Spleen (tissue), 11 donors: Measurements from ENCODE around the gene CLDN24. TPM values are rescaled to one million over a fixed set of nuclear protein-coding genes. Genes with fewer than 3 reads are reported as not detected.

ENCODE experiments used
- DNase-seq: peaks from one replicate; pipeline ENCODE4 v3.0.0-alpha.2; 2020
- H3K27ac ChIP-seq, 8 donors: fragments of 200-600 bp; sonication (generic) in 7 of 8; 1 replicate in 4 of 8; 2 replicates in 4 of 8; pipeline versions ENCODE4 v1.5.0 to v1.8.0; 2016 to 2021; ENCODE audit warnings: inconsistent platforms in 4 of 8, mild to moderate bottlenecking in 4 of 8, moderate library complexity in 1 of 8
- H3K27me3 ChIP-seq, 7 donors: fragments of 200-600 bp; sonication (generic) in 6 of 7; replicated peaks in 1 of 7; 1 replicate in 4 of 7; 2 replicates in 3 of 7; pipeline versions ENCODE4 v1.5.0 to v1.8.0; 2016 to 2021; ENCODE audit warnings: inconsistent platforms in 3 of 7, mild to moderate bottlenecking in 1 of 7
- H3K36me3 ChIP-seq, 6 donors: fragments of 200-600 bp; sonication (generic) in 5 of 6; 1 replicate in 4 of 6; 2 replicates in 2 of 6; pipeline versions ENCODE4 v1.5.0 to v1.8.0; 2016 to 2021; ENCODE audit warnings: inconsistent platforms in 2 of 6
- H3K4me1 ChIP-seq, 6 donors: fragments of 200-600 bp; sonication (generic) in 5 of 6; 1 replicate in 3 of 6; 2 replicates in 3 of 6; pipeline versions ENCODE4 v1.5.0 to v1.8.0; 2016 to 2021; ENCODE audit warnings: inconsistent platforms in 3 of 6
- H3K4me3 ChIP-seq, 8 donors: fragments of 200-600 bp; sonication (generic) in 7 of 8; 1 replicate in 4 of 8; 2 replicates in 4 of 8; pipeline versions ENCODE4 v1.5.0 to v1.8.0; 2016 to 2021; ENCODE audit warnings: inconsistent platforms in 4 of 8, mild to moderate bottlenecking in 4 of 8, moderate library complexity in 2 of 8
- H3K9me3 ChIP-seq, 8 donors: fragments of 200-600 bp; sonication (generic) in 7 of 8; 1 replicate in 4 of 8; 2 replicates in 4 of 8; pipeline versions ENCODE4 v1.5.0 to v1.8.0; 2016 to 2021; ENCODE audit warnings: inconsistent platforms in 4 of 8
- CTCF ChIP-seq, 11 experiments: fragments of 200-600 bp in 7 of 11; fragments of 450-650 bp in 4 of 11; sonication (generic) in 4 of 11; IDR thresholded peaks in 8 of 11; conservative IDR thresholded peaks in 3 of 11; 1 replicate in 7 of 11; 2 replicates in 4 of 11; pipeline versions ENCODE4 v1.4.0 to v1.8.0; 2016 to 2021; ENCODE audit warnings: antibody characterized with exemption in 11 of 11, inconsistent platforms in 4 of 11, mild to moderate bottlenecking in 1 of 11
- POLR2A ChIP-seq, 3 donors: fragments of 450-650 bp; IDR thresholded peaks; one replicate each; pipeline ENCODE4 v1.5.1; 2017; ENCODE audit warnings: antibody characterized with exemption in 3 of 3, mild to moderate bottlenecking in 1 of 3
- POLR2AphosphoS5 ChIP-seq, 3 donors: sonication (generic); formaldehyde crosslinking; IDR thresholded peaks; one replicate each; pipeline ENCODE4 v1.5.1; 2017; ENCODE audit warnings: antibody characterized with exemption in 3 of 3
- WGBS, 5 donors: extraction: QIAGEN DNeasy Blood & Tissue Kit in 3 of 5; methylation state at CpG; one replicate each; pipeline versions ENCODE4 v1.1.5 to v1.1.7; 2013 to 2018; 5-methylcytosine and 5-hydroxymethylcytosine counted together
- intact Hi-C: fragments of 100-400 bp; cut with DNase I; formaldehyde crosslinking; loops from one replicate; pipeline ENCODE4 v1.15.0; 2023; ENCODE audit warnings: low total_unique reads
- polyA plus RNA-seq, 3 donors: library from polyadenylated mRNA; stranded (reverse); fragments of 200-250 nt; gene quantifications; one replicate each; pipeline ENCODE4 v1.2.1, GENCODE V29; 2013
- total RNA-seq, 7 donors: library from RNA; depleted of rRNA in 3 of 7; stranded (reverse); fragments of >200 nt in 3 of 7; fragmentation: NEBNext Ultra II Directional in 4 of 7; extraction: Animal tissue kit (Norgen Biotek cat#: 25700) in 4 of 7; gene quantifications; one replicate each; pipeline versions ENCODE4 v1.1.0 to v1.2.1, GENCODE V29; 2016 to 2021
- donor health status: healthy with polysubstance abuse.
- donor health status: DM: no; HTN: no; CAD: no; lungs with moderate emphysema.
- donor health status: DM: no; HTN: no; CAD: no.
- donor health status: Bipolar disorder and iron deficiency.
- donor health status: healthy.
- donor health status: DM: no; HTN: no; CAD: no.
- donor health status: DM: yes; HTN: yes; CAD: no.

The CLDN24 gene
- total and polyA plus RNA-seq, 10 donors: not detected

DNA sequence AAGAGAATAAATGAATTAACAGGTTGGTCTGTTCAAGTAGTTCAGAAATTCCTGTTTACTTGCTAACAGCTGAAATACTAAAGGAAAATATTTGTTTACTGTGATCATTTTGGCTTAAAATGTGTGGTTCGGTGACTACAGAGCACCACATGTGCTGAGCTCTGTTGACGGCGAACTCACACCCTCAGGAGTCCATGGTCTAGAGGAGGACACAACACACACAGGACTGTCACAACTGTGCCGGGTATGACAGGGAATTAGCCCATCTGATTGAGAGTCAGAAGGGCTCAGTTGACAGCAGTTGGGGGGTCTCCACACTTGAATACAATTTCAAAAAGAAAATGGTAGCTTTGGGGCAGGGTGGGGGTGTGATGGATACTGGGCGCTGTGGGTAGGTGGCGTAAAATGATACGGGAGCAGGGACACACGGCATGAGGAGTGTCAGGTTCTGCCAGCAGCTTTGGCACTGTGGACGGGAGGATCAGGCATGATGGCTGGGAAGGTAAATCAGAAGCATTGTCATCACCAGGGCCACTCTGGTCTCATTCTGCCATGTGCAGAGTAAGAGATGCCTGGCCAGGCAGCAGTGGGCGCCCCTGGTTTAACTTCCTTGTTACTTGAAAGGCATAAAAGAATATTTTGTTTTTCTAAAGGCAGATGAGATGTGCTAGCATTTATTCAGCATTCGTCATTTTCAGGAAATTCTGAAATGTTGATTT lies 35.5 kb downstream of the CLDN24 start:
- intact Hi-C loops: no loop called here
- H3K27ac ChIP-seq: no peak overlapping the region
- DNase-seq: no peak
- WGBS, 5 donors: 93 to 98% (median 95%) methylated on average over 11 of the region's 11 CpGs
- no peak overlapping the region for H3K4me3 ChIP-seq
- no peaks in the 10 kb centered on the region for H3K9me3 ChIP-seq
- H3K4me1 ChIP-seq: peaks cover 0 to 13% (median 0%) of the 10 kb centered on the region in 6 donors
- TF ChIP-seq CTCF (IDR thresholded peaks at IDR 0.05 in 8 of 11, conservative IDR thresholded peaks at IDR 0.05 in 3 of 11): no peak
- TF ChIP-seq POLR2AphosphoS5 (IDR thresholded peaks at IDR 0.05): no peak
- no peak for TF ChIP-seq POLR2A (IDR thresholded peaks at IDR 0.05)
- no peaks in the 10 kb centered on the region for H3K27me3 ChIP-seq
- H3K36me3 ChIP-seq: peaks cover 0 to 62% (median 7%) of the 10 kb centered on the region in 6 donors

- no peak overlapping the region for H3K4me3 ChIP-seq
- peaks cover 0 to 13% (median 0%) of the 10 kb centered on the region in 6 donors for H3K4me1 ChIP-seq
- TF ChIP-seq POLR2A (IDR thresholded peaks at IDR 0.05) (no peak), POLR2AphosphoS5 (IDR thresholded peaks at IDR 0.05) (no peak)
- H3K9me3 ChIP-seq: no peaks in the 10 kb centered on the region
- H3K36me3 ChIP-seq: peaks cover 0 to 66% (median 7%) of the 10 kb centered on the region in 6 donors
- no peak for DNase-seq
- H3K27ac ChIP-seq: no peak overlapping the region
- intact Hi-C loops: no loop called here
- H3K27me3 ChIP-seq: no peaks in the 10 kb centered on the region
- 91 to 95% (median 92%) methylated on average over 7 of the region's 7 CpGs for WGBS, 5 donors
These were observed 36.3 kb downstream of the CLDN24 start for GRCh38 chr4:183285886-183286285.

DNA sequence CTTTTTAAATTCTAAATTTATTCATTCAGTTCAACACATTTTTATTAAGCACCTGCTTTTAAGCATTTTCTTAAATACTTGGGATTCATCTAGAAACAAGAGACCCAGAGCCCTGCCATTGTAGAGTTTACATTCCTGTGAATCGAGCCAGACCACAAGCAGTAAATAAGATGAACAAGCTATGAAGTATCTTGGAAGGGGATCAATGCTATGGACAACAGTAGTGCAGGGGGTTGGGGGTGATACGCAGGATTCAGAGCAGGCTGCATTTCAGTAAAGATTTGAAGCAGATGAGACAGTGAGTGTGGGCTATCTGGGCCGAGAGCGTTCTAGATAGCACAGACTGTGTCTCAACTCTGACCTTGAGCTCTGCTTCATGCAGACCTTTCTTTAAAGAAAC lies 37.3 kb downstream of the CLDN24 start:
- H3K27me3 ChIP-seq: no peaks in the 10 kb centered on the region
- WGBS, 5 donors: 79 to 91% (median 89%) methylated on average over 4 of the region's 4 CpGs
- peaks cover 0 to 70% (median 9%) of the 10 kb centered on the region in 6 donors for H3K36me3 ChIP-seq
- no peak overlapping the region for H3K4me3 ChIP-seq
- no peak for DNase-seq
- H3K27ac ChIP-seq: no peak overlapping the region
- H3K9me3 ChIP-seq: no peaks in the 10 kb centered on the region
- intact Hi-C loops: no loop called here
- TF ChIP-seq POLR2AphosphoS5 (IDR thresholded peaks at IDR 0.05) (no peak), POLR2A (IDR thresholded peaks at IDR 0.05) (no peak), CTCF (IDR thresholded peaks at IDR 0.05 in 8 of 11, conservative IDR thresholded peaks at IDR 0.05 in 3 of 11) (no peak)
- H3K4me1 ChIP-seq: peaks cover 0 to 13% (median 0%) of the 10 kb centered on the region in 6 donors

DNA sequence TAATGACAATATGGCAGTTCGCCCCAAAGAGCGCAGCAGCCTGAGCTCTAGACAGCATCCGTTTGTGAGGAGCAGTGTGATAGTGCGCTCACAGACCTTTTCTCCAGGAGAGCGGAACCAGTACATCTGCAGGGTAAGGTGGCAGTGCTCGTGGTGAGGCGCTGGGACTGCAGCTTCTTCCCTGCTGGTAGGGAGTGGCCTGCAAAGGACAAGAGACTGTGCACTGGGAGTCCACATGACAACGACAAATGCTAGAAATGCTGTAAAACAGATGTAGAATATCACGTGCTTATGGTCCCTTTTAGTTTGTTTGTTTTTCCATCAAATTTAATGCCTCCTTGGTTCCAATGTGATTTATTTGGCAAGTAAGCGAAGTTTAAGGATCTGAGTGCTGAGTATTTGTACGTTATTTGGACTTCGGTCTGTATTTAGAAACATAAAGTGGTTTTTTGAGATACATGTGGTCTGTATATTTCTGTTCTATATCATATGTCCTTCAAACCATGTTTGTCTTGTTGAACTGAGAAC lies 37.9 kb downstream of the CLDN24 start:
- Histone ChIP-seq H3K27me3 (no peaks in the 10 kb centered on the region), H3K36me3 (peaks cover 0 to 65% (median 9%) of the 10 kb centered on the region in 6 donors), H3K9me3 (no peaks in the 10 kb centered on the region), H3K27ac (no peak overlapping the region), H3K4me1 (peaks cover 0 to 13% (median 0%) of the 10 kb centered on the region in 6 donors), H3K4me3 (no peak overlapping the region)
- WGBS, 5 donors: 88 to 93% (median 92%) methylated on average over 12 of the region's 12 CpGs
- no peak for DNase-seq
- TF ChIP-seq CTCF (IDR thresholded peaks at IDR 0.05 in 8 of 11, conservative IDR thresholded peaks at IDR 0.05 in 3 of 11) (no peak), POLR2A (IDR thresholded peaks at IDR 0.05) (no peak), POLR2AphosphoS5 (IDR thresholded peaks at IDR 0.05) (no peak)
- intact Hi-C loops: no loop called here
